A172 (cell line): Measurements from ENCODE around the gene LARP1B. TPM values are rescaled to one million over a fixed set of nuclear protein-coding genes. Genes with fewer than 3 reads are reported as not detected.
A peak's percentile ranks its signal among the peaks of the same experiment; 100 is the strongest.
"Not testable (repeated sequence)": the region's sequence is repeated elsewhere in the genome, so short reads cannot be mapped to it uniquely, and the experiment has no call there.

Experiments used
- DNase-seq: peaks from one replicate; pipeline ENCODE4 v3.0.0-alpha.2; 2015; ENCODE audit warnings: low spot score
- total RNA-seq: library from RNA; depleted of rRNA; stranded (reverse); fragments of >200 nt; shearing (Covaris generic); gene quantifications from 2 replicates; pipeline ENCODE4 v1.2.3, GENCODE V29; 2014

Gene LARP1B
- total RNA-seq, 1 experiment from 2014 or later, result 27.1 TPM

DNA sequence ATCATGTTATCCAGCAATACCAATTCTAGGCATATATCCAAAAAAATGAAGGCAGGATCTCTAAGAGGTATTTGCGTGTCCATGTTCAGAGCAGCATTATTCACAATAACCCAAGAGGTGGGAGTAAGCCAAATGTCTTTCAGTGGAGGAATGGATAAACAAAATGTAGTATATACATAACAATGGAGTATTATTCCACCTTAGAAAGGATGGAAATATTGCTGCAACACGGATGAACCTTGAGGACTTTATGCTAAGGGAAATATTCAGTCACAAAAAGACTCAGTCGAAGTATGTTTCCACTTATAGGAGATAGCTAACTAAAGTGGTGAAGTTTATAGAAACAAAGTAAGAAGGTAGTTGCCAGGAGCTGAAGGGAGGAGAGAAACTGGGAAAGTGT is 74.3 kb downstream of the LARP1B start:
- DNase-seq, result no peak

DNA sequence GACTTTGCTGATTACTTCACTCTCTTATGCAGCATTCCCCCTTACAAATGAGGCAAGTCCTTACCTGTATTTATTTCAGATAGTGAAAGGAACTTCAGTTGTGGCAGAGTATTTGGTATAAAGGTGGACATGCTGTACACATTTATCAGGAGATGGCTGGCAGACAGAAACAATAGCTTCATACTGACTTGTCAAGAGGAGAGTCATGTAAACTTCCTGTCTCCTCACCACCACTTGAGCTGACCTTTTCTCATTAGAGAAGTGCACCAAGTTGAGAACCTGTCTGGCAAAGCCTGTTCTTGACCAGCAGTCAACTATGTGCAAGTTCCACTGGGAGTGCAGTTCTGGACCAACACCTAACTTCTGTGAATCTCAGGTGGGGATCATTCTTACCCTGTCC is 80.8 kb downstream of the LARP1B start:
- DNase-seq, result no peak

DNA sequence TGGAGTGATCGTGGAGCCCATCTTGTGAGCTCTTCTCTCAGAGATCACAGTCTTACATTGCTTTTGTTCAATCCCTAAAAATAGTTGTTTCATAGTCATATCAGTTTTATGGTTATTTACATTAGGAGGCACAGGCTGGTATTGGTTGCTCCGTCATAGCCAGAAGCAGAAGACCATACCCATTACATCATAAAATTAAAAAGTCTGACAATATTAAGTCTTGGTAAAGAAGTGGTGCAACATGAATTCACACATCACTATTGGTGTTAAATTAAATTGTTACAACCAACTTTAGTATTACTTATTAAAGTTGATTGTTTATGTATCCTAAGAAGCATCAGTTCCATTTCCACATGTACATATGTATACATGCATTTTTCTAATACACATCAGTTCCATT is 84.6 kb downstream of the LARP1B start:
- DNase-seq, result no peak

DNA sequence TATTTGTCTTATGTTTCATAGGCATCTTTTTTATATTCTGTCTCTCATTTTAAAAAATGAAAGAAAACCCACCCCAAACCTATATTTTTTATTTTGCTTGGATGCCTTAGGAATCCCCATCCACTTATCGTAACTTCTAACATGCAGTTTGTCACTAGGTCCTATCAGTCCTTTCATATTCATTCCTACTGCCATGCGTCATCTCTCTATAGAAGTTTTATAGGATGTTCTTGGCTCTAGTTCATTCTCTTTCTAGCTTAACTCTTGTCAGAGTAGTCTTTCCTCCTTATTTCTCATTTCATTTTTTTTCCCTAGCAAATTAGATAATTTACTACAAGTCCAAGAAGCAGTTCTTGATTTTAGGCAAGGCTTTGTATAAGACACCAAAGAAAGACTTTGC is 92.7 kb downstream of the LARP1B start:
- DNase-seq, result no peak

DNA sequence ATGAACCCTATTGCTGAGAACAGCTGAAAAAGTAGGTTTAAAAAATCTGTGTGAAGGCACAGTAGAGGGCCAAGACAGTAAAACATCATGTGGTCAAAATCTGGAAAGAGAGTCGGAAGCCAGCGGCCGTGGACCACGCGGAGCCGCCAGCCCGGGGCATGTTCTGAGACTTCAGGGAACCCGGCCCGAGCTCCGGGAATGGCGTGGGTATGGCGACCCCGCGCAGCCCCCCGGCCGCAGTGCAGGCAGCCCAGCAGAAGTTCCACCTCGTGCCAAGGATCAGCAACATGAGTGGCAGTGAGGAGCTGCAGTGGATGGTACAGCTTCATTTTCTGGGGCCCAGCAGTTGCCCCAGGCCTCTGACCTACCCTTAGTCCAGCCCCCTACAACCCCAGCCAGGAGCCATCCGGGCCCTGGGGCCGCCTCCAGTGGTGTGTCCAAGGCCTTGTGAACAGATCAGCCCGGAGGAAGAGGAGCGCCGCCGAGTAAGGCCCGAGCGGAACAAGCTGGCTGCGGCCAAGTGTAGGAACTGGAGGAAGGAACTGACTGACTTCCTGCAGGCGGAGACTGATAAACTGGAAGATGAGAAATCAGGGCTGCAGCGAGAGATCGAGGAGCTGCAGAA is 94.2 kb downstream of the LARP1B start:
- no peak for DNase-seq

DNA sequence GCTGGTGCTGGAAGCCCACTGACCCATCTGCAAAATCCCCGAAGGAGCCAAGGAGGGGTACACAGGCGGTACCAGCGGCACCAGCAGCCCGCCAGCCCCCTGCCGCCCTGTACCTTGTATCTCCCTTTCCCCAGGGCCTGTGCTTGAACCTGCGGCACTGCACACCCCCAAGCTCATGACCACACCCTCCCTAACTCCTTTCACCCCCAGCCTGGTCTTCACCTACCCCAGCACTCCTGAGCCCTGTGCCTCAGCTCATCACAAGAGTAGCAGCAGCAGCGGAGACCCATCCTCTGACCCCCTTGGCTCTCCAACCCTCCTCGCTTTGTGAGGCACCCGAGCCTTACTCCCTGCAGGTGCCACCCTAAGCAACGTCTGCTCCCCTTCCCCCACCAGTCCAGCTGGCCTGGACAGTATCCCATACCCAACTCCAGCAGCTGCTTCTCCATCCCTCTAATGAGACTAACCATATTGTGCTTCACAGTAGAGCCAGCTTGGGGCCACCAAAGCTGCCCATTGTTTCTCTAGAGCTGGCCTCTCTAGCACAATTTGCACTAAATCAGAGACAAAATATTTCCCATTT is 94.9 kb downstream of the LARP1B start:
- no peak for DNase-seq

DNA sequence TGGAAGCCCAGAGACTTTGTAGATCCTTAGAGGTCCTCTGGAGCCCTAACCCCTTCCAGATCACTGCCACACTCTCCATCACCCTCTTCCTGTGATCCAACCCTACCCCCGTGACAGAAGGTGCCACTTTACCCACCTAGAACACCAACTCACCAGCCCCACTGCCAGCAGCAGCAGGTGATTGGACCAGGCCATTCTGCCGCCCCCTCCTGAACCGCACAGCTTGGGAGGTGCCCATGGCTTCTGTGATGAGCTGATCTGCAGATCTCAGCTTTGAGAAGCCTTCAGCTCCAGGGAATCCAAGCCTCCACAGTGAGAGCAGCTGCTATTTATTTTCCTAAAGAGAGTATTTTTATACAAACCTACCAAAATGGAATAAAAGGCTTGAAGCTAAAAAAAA is 95.4 kb downstream of the LARP1B start:
- DNase-seq, result not testable (repeated sequence)

DNA sequence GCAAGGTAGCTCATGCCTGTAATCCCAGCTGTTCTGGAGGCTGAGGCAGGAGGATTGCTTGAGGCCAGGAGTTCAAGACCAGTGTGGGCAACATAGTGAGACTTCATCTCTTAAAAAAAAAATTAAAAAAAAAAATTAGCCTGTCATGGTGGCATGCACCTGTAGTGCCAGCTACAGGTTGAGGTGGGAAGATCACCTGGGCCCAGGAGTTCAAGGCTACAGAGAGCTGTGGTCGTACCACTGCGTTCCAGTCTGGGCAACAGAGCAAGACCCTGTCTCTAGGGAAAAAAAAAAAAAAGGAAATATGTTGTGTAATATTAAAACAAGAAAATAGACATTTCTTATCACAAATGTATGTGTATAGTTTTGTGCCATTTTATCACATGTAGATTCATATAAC is 97.8 kb downstream of the LARP1B start:
- DNase-seq, result no peak

DNA sequence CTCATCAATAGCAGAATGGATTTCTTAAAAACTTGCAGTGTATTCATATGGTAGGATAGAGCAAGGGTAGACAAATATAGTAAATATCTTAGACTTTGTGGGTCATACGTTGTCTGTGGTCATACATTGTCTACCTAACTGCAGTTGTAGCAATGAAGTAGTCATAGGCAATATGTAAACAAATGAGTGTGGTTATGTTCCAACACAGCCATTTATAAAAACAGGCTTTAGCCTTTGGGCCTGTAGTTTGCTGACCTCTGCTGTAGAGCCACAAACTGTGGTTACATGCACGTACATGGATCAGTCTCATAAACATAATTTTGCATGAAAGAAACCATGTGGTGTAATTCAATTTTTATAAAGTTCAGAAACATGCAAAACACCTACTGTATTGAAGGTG is 98.9 kb downstream of the LARP1B start:
- no peak for DNase-seq

DNA sequence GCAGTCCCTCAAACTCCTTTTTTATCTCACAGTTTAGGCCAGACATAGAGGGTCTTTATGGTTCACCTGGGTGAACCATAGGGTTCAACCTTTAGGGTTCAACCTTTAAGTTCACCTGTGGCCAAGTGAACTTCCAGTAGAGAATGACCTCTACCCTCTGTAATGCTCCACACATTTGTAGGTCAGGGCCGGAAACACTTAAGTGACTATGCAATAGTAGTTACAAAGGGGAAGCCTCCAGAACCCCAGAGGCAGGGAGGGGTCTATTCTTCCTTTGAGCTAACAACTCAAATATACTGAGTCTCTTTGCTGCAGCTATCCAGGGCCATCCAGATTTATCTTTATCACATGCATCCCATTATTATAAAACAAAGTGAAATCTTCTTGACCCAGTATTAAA is 100.0 kb downstream of the LARP1B start:
- no peak for DNase-seq

DNA sequence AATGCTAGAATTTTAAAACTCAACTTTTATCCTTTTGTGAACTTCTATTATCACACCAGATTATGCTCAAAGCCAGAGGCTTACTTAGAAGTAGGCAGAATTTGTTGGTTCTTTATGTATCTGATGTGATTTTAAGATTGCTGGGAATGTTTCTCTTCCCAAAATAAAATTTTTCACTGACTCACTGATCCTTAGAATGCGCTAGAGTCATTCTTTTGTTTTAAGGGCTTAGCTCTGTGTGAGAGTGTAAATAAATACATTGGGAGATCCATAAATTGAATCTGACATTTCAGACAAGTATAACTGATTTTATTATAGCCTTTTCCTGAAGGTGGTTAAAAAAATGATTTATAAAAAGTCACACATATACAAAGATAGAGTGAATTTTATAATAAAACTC is 101.3 kb downstream of the LARP1B start:
- peak; percentile 13 for DNase-seq

DNA sequence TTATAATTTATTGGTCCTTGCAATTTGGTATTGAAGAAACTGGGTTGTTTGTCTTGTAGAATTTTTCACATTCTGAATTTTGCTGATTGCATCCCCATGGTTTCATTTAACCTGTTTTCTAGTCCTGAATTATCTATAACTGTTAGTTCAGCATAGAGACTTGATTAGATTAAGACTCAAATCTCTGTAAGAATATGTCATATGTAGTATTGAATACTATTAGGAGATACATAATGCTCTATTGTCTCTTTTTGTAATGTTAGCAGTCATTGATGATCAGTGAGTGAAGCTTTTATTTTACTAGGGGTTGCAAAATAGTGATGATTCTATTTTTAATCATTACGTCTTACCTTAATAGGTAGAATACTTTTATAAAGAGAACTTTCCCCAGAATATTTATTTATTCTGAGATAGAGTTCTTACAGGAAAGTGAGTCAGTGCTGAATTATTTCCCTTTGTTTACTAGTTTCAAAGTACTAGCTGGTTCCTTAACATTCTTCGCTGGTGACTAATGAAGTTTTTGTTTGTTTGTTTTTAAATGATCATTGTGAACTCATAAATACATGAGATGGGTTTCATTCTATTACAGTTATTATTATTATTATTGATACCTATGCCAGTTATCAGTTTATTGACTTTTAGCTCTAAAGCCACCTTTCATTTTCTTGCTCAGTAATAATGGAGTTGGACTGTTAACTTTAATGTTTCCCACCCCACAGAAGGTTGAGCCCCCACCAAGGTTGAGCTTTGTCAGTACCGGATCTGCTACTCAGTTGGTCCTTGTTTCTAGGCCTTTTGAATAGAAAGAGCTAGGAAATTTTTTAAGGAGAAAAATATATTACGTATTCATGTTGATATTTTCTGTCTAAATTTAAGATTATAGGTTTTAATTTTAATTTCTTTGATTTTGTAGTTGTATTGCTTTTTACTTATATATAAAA is 102.3 kb downstream of the LARP1B start:
- DNase-seq, result peak; percentile 83

DNA sequence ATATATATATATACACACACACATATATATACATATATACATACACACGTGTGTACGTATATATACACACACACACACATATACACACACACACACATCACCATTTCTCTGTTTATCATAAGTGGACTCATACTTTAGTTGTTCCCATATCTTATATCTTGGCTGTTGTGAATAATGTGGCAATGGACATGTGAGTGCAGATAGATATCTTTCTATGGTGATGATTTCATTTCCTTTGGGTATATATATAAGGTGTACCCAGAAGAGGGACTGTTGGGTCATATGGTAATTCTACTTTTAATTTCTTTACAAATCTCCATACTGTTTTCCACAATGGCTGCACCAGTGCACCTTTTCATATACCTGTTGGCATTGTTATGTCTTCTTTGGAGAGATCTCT is 105.9 kb downstream of the LARP1B start:
- no peak for DNase-seq

DNA sequence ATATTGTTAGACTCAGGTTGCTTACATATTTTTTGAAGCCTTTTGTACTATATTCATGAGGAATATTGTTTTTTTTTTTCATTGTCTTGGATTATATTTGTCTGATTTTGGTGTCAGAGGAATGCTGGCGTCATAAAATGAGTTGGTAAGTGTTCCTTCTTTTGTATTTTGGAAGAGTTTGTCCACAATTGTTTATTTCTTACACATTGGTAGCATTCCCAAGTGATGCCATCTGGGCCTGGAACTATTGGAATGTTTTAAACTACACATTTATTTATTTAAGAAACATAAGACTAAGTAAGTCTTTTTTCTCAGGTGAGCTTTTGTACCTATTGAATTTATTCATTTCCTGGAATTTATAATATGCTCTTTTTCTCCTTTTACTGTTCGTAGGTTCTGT is 107.6 kb downstream of the LARP1B start:
- DNase-seq, result no peak

DNA sequence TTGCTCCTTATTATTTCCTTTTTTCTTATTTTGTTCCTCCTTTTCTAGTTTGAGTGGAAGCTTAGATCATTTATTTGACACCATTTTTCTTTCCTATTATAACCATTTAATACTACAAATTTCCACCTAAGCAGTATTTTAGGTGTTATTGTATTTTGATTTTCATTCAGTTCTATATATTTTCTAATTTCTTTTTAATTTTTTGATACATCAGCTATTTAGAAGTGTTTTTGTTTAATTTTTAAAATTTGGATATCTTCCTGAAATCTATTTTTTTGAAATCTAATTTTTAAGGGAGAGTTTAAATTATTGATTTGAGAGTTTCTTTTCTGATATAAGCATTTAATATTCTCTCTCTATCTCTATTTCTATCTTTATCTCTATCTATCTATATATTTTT is 108.1 kb downstream of the LARP1B start:
- no peak for DNase-seq

DNA sequence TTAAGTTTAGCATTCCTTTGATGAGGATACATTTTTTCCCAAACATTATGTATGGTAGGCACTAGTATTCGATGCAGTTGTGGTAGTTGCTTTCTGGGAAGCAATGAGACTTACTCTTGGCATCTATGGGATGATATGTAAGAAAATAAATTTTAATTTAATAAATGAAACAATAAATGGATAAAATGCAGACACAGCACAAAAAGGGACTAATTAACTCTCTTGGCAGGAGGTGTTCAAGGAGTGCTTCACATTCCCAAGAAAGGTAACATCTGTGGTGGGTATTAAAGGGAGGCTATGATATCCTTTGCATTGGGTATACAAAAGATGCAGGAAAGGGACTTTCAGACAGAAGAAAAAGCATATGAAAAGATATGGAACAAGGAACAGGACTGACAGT is 115.5 kb downstream of the LARP1B start:
- DNase-seq, result no peak

DNA sequence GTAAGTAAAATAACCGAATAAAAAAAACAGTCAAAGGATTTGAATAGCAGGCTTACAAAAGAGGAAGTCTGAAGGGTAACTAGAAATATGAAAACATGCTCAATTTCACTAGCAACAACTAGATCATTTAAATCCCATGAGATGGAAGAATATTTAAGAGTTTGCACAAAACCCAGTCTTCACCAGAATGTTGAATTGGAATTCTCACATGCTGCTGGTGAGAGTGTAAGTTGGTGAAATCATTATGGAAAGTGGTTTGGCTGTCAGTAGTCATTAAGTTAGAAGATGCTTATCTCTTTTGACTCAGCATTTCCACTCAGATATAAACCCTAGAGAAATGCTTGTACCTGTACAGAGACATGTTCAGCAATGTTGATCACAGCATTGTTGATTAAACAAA is 116.4 kb downstream of the LARP1B start:
- peak; percentile 35 for DNase-seq

DNA sequence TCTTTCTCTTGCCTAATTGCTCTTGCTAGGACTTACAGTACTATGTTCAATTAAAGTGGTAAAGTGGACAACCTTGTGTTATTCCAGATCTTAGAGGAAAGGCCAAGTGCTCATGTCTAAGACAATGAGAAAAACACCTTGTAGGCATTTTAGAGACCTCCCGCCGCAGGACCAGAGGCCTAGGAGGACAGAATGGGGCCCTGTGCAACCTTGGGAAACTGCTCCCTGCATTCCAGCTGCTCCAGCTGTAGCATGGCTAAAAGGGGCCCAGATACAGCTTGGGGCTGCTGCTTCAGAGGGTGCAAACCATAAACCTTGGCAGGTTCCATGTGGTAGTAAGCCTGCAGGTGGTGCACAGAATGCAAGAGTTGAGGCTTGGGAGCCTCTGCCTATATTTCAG is 125.5 kb downstream of the LARP1B start:
- no peak for DNase-seq

DNA sequence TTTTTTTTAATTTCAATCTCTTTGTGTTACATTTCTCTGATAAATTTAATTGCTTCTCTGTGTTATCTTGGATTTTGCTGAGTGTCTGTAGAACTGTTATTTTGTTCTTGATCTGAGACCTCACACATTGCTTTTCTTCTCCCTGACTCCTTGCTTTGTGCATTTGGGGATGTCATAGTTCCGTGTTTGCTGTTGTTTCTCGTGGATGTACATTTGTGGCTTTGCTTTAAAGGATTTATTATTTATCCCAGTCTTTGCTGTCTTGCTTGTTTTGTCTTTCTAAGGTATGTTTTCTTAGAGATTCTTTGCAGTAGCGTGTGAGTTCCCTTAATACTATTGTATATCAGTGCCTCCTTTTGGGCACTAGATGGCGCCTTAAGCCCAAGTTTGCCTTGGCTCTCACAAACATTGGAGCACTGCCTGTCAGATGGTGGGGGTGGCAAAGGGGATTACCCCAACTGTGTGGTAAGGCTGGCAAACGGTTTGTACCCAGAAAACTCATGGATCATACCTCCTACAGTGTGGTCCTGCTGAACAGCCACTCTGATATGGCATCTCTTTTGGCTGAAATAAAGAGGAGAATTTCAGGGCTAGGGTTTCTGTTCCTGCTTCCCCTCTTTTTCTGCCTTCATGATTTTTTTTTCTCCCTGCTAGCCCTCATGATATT is 130.1 kb downstream of the LARP1B start:
- peak; percentile 70 for DNase-seq

DNA sequence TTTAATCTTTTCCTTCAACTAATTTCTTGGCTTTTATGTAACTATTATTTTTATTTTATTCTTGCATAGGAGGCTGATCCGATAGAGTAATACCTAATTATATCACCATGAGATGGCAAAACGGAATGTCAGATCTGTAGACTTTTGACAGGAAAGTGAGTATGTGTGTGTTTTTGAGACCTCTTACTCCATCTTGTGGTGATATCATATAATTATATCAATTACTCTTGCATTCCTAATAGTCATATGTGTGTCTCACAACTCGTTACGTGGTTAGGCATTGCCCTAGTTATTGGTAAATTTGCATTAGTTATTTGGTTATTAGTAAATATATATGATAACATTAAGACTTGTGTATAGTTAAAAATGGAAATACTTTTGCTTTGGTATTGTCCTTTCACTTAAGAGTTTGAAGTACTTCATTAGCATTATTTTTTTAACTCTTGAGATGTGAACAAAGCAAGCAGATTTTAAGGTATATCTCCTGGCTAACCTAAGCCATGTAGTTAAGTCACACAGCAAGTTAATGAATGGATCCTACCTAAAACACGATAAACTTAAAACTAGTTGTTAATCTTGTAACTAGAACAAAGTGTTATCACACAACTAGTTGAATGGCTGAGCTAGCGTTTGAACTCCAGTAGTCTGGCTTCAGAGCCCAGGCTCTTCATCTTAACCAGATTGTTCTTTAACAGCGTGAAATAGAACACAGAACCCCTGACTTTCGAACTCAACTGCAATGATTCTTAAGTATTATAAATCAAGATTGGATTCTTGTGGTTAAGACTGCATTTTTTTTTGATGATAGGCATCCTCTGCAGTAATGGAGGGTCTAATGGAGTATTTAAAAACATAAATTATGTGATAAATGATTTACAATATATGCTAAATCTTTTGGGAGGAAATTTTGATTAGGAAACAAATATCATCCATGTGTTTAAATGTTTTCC is 159.4 kb downstream of the LARP1B start:
- peak; percentile 65 for DNase-seq

DNA sequence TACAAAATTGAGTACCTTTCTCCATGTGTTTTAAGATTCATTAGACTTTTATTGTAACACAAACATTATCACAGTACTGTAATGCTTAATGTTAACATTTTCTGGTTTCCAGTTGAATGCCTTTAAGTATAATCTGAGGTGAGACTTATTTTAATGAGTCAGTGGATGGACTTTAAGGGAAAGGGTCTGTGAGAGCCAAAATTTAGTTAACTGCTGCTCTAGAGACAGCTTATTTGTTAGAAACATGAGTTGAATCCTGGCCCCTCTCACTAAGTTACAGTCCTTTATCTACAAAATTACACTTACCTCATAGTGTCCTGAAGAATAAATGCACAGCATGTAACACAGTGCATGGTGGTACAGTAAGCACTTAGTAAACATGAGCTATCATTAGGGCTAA is 160.5 kb downstream of the LARP1B start:
- DNase-seq, result no peak
